SIG-M5 (cell line): Measurements from ENCODE around the gene MPRIP.
"Not testable (repeated sequence)": the region's sequence is repeated elsewhere in the genome, so short reads cannot be mapped to it uniquely, and the experiment has no call there.

Experiments used
- DNase-seq: peaks from one replicate; lab custom pipeline; 2025; lab: John Stamatoyannopoulos, UW

Gene MPRIP

GRCh38 chr17:17186551-17187505, 144.6 kb downstream of the MPRIP start:
- DNase-seq = no peak

- no peak for DNase-seq
Observed at GRCh38 chr17:17188586-17188985, 146.3 kb downstream of the MPRIP start.

DNA sequence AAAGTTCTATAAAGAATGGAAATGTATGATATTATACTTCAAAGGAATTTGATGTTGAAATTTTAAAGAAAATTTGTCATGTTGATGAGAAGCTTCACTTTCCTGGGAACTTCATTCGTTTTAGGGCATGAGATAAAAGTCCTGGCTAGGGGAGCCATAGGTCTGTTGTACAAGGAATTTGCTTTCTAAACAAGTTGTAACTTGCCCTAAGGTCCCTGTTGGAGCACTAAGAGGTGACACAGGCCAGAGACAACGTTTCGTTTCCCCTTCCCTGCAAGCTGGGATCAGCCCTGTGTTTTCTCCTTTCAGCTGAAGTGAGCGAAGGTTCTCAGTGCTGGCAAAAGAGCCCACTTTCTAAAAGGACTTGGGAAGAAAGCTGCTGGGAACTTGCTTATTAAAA, 147.3 kb downstream of the MPRIP start:
- no peak for DNase-seq

DNA sequence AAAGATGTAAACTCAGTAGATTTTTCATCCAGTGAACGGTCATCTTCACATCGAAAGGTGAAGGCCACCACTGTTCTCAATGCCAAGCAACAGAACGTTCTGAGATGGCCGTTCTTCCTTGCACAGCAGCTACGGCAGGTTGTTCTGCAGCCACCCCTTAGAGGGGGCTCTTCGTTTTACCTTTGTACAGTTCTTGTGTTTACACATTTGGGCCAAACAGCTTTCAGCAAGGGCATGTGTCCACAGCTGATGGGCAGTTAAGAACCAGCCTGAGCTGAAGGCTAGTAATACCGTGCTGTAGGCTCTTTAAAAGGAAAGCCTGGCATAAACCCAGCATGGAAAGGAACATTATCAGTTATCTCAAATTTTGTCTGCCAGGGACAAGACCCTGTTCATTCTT, 147.9 kb downstream of the MPRIP start:
- no peak for DNase-seq

DNA sequence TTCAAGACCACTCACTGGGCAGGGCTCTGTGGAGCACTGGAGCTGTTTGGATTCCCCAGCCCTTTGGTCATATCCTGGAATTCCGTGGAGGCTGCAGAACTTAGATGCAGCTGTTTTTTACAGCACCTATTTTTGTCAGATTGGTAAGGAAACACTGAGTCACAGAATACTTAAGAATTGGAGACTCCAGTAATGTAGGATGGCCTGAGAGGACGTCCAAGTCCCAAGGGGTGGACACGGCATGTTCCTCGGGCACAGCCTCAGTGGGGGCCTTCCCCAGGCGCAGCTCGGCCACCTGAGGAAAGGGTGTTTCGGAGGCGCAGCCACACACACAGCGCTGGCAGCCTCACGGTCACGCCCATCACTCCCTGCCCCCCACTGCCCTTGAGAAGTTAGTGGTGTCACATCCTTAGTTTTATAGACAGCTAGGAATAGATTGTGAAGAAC, 149.1 kb downstream of the MPRIP start:
- DNase-seq = no peak

GRCh38 chr17:17191961-17192381, 149.7 kb downstream of the MPRIP start:
- DNase-seq = no peak

DNA sequence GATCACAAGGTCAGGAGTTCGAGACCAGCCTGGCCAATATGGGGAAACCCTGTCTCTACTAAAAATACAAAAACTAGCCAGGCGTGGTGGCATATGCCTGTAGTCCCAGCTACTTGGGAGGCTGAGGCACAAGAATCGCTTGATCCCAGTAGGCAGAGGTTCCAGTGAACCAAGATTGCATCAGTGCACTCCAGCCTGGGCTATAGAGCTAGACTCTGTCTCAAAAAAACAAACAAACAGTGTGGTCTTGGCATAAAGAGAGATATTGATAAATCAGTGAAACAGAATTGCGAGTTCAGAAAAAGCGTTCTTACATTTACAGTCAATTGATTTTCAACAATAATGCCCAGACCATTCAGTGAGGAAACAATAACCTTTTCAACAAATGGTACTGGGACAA, 153.2 kb downstream of the MPRIP start:
- not testable (repeated sequence) for DNase-seq

GRCh38 chr17:17196776-17197175, 154.5 kb downstream of the MPRIP start:
- DNase-seq = no peak

DNA sequence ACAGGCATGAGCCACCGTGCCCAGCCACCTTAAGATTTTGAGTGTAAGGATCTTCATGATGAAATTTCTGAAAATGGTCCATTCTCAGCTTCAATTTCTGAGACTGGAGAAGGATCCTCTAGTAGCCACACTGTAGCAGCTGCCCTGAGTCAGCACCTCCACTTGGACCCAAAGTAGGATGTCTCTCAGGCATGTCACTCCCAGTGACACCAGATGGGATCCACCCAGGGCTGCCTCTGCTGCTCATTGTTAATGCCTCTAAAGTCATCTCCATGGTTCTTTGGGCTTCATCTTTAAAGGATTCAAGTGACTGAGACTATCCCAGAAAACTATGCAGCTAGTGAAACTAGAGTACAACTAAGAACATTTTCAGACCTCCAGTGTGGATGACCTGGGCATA, 156.0 kb downstream of the MPRIP start:
- no peak for DNase-seq

DNA sequence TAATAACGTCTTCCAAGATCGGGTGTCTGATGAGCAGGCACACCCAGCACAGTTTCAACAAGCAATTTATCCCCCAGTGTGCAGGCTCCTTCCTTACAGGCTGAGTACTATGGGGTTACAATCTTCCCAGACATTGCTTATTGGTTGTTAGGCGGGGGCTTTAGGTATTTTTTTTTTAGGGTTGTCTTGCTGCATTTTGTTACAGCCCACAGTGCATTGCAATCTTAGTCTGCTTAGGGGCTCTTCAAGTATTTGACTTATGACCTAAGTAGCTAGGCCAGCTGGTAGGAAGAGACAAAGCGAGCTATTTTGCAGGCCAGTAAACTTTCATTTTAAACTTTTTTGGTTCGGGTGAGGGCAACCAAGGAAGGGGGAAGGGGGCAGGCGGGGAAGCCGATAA, 158.1 kb downstream of the MPRIP start:
- no peak for DNase-seq

GRCh38 chr17:17200831-17201230, 158.6 kb downstream of the MPRIP start:
- no peak for DNase-seq

- DNase-seq = no peak
Observed at GRCh38 chr17:17201271-17201670, 159.0 kb downstream of the MPRIP start.

DNA sequence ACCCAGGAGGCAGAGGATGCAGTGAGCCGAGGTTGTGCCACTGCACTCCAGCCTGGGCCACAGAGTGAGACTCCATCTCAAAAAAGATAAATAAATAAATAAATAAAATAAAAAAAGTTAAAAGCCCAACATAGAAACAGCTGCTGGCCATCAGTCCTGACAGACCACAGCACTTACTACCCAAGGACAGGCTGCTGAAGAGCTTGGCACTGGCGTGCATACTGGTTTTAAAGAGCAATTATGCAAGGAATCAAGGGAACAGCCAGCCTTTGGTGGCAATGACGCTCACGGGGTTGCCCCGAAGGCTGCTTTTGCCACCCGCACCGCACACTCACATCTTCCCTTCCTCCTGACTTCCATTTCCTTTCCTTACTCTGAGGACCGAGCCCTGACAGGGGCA, 159.7 kb downstream of the MPRIP start:
- no peak for DNase-seq

GRCh38 chr17:17203173-17203730, 161.0 kb downstream of the MPRIP start:
- no peak for DNase-seq

DNA sequence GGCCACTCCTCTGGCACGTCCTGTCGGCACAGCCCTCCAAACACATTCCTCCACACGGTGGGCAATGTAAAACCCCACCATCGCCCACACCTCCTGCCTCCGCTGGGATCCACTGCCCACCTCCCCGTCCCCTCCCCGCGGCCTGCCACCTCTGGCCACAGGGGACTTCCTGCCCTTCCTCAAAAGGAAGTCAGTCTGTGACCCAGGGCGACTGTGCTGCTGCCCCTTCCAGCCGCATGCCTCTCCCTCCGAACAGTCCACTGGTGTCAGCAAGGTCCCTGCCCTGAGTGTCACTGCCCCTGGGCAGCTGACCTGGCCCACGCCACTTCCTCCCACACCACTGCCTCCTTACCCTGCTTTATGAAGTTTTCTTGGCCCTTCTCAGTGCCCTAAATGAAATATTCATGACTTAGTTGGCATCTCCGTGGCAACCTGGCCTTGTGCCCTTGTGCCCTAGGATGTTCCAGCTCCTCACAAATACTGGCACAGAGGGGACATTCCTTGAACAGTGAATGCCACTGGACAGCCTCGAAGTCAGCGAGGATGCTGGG, 161.9 kb downstream of the MPRIP start:
- no peak for DNase-seq

GRCh38 chr17:17204635-17205231, 162.5 kb downstream of the MPRIP start:
- no peak for DNase-seq

DNA sequence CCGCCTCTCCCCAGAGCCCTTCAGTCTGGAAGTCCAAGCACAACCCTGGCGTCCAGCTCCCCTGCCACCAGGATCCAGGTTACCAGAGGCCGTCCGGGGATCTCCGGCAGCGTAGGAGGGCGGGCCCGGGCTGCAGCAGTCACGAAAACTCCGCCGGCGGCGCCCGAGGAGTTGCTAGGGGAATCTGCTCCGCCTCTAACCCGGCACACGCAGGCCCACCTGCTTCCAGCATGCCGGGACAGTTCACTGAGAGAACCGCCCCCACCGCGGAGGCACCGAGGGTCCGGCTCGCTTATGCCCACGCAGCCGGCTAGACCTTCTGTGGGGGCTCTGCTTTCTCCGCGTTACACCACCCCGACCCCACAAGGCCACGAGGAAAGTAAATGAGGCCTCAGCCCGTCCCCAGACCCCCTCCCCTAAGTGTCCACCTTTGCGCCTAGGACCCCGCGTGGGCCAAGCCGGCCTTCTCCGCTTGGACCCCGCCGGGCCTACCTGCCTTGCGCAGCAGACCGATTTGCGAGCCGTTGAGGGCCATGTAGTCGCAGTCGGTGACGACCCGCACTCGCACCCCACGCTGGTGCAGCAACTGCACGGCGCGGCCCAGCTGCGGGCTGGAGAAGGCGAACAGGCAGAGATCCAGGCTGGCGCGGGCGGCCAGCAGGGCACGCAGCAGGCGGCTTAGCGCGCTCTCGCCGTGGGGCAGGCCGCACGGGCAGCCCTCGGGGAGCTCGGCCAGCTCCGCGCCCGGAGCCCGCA, 163.3 kb downstream of the MPRIP start:
- no peak for DNase-seq

DNA sequence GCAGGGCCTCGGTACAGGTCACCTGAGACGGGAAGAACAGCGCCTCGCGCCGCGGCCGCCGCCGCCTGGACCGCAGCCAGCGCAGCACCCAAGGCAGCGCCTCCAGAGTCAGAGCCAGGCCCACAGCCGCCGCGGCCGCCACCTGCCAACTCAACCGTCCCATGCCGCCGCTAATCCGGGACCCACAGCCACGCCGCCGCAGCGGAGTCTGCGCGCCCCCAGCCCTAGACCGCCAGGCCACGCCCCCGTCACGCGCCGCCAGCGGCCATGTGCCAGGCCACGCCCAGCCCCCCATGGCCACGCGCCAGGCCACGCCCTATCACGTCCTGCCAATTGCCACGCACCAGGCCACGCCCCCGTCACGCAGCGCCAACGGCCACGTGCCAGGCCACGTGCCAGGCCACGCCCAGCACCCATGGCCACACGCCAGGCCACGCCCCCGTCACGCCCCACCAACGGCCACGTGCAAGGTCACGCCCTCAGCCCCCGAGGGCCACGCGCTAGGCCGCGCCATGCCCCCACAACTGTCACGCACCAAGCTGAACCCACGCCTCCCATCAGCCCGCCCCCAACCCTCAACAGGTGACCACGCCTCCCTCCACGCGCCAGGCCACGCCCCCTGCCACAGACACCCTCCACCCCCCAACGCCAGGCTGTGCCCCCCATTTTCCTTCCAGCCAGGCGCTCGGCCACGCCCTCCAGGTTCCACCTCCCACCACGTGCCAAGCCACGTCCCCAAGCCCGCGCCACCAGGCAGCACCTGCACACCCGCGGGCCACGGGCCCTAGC, 164.1 kb downstream of the MPRIP start, which contains the start of gene PLD6:
TSS of gene PLD6 (minus strand) at position 210 of the 789 bp plus-strand sequence. CDS start at position 163, 47 bp downstream.
- DNase-seq = peak; percentile 54

DNA sequence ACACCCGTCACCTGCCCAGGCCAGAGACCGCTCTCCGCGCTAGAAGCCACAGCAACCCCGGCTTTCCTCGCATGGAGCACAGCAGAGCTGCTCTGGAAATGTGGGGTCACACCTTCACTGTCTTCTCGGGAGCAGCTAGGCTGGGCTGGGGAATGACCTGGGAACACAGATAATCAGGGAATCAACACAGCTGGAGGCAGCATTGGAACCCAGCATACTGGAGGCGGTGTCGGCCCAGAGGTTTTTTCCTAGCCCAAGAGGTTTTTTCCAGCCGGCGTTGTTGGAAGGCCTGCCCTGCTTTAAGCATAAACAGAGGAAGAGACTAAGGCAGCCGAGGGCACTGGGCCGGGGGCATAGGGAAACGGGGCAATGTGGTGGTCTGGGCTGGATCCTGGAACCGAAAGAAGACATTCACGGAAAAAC, 164.7 kb downstream of the MPRIP start:
- DNase-seq = no peak

DNA sequence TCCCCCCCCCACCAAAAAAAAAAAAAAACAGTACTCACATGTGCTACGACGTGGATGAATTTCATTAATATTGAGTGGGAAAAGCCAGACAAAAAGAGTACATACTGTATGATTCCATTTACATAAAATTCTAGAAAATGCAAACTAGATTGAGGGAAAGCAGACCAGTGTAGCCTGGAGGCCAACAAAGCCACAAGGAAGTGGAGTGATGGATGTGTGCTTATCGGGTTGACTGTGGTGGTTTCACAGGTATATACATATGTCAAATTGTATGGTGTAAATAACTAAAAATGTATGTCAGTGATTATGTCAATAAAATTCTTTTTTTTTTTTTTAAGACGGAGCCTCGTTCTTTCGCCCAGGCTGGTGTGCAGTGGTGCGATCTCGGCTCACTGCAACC, 165.7 kb downstream of the MPRIP start:
- DNase-seq = no peak

DNA sequence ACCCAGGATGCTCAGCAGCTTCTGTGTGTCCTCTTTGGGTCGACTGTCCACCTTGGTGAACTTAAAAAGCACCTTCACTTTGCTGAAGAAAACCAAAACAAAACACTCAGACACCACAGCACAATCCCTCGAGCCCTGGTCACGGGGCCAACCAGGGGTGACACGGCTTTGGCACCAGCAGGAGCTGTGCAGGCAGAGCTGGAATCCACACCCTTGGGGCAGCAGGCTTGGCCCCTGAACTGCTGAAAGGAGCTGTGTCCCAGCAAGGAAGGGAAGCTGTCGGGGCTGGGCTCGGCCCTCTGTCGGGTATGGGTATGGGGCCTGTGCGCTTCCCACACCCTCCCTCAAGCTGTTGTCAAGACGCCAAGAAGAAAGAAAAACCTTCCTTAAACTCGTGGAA, 171.5 kb downstream of the MPRIP start:
- no peak for DNase-seq
